ENCODE results near the gene TCERG1L.

TCERG1L gene

DNA sequence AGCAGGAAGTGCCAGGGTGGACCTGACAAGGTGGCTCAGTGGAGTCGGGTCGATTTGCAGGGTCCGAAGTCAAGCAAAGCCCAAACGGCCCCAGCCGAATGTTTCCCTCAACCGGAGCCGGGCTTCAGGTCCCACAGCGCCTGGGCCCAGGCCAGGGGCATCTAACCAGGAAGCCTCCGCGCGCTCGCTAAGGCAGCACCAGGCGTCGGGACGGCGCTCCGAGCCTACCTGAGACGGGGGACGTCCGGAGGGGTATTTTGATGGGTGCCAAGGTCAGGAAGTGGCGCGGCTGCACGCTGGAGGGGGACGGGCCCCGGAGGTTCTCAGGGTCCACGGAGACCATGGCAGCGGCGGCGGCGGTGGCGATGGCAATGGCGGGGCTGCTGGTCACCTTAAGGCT is 51.5 kb downstream of the TCERG1L start:
- no peak for DNase-seq (ENCODE audit: extremely low spot score)
- ChIA-PET CTCF (no interaction called here), POLR2A (no interaction called here)
- TF ChIP-seq, protein P1, sequence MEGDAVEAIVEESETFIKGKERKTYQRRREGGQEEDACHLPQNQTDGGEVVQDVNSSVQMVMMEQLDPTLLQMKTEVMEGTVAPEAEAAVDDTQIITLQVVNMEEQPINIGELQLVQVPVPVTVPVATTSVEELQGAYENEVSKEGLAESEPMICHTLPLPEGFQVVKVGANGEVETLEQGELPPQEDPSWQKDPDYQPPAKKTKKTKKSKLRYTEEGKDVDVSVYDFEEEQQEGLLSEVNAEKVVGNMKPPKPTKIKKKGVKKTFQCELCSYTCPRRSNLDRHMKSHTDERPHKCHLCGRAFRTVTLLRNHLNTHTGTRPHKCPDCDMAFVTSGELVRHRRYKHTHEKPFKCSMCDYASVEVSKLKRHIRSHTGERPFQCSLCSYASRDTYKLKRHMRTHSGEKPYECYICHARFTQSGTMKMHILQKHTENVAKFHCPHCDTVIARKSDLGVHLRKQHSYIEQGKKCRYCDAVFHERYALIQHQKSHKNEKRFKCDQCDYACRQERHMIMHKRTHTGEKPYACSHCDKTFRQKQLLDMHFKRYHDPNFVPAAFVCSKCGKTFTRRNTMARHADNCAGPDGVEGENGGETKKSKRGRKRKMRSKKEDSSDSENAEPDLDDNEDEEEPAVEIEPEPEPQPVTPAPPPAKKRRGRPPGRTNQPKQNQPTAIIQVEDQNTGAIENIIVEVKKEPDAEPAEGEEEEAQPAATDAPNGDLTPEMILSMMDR (IDR thresholded peaks at IDR 0.05; ENCODE audit: control extremely low read depth, extremely low read depth, low read depth, missing control alignments), result no peak

DNA sequence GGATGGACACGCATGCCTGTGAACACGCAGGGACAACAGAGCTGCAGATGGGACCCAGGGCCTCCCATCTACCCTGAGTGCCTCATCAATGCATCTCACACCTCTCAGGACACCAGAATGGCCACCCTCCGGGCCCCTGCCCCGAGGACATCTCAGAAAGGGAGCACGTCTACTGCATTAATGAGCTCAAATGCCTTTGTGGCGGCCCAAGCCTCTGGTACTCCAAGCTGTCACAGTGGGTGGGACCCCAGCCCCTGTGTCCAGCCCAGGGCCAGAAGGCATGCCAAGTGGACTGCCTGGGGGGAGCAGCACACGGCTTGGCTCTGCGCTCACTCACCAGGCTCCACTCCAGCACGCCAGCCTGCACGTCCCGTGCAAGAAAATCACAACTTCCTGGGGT is 52.0 kb downstream of the TCERG1L start:
- no peak for DNase-seq (ENCODE audit: extremely low spot score)
- TF ChIP-seq, protein P1 (IDR thresholded peaks at IDR 0.05; ENCODE audit: control extremely low read depth, extremely low read depth, low read depth, missing control alignments), result no peak
- CTCF ChIA-PET, result no interaction called here
- POLR2A ChIA-PET, result no interaction called here

DNA sequence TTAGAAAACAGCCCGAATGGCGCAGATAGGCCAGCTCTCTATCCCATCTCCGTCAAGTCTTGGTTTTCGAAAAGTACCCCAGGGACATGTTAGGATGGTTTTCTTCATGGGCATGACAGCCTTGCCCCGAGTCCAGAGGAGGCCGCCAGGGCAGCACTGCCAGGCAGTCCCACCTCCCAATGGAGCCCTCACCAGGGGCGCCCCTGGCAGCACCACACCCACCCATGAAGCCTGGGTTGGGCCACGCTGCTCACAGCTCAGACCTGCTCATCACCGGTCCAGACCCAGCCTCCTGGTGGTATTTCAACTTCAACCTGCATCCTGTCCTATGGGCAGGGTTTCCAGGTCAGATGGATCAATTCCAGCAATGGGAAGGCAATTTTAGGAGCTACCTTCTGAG is 53.3 kb downstream of the TCERG1L start:
- ChIA-PET POLR2A (no interaction called here), CTCF (interaction anchor here (1.0 kb wide), 1 partner anchor 928 kb away, joined by 3 read pairs; no protein-coding TSS in a partner anchor)
- DNase-seq (ENCODE audit: extremely low spot score), result no peak
- TF ChIP-seq, protein P1 (IDR thresholded peaks at IDR 0.05; ENCODE audit: control extremely low read depth, extremely low read depth, low read depth, missing control alignments), result no peak

DNA sequence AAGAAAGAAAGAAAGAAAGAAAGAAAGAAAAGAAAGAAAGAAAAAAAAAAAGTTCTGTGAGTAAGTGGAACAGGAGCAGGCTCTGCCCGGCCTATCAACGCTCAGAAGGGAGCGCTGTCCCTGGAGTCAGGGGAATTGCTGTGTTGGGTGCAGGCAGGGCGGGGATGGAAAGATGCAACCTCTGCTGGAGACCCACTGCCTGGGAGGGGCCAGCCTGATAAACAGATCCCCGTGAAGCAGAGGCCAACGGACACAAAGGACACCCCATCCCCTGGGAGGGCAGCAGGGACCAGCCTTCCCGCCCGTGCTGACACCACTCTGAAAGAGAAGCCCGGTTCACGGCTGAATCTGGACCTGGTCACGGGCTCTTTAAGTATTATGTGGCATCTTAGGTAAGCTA is 54.5 kb downstream of the TCERG1L start:
- ChIA-PET CTCF (interaction anchor here (1.0 kb wide), 1 partner anchor 927 kb away, joined by 3 read pairs; no protein-coding TSS in a partner anchor), POLR2A (no interaction called here)
- TF ChIP-seq, protein P1 (IDR thresholded peaks at IDR 0.05; ENCODE audit: control extremely low read depth, extremely low read depth, low read depth, missing control alignments), result no peak
- no peak for DNase-seq (ENCODE audit: extremely low spot score)

DNA sequence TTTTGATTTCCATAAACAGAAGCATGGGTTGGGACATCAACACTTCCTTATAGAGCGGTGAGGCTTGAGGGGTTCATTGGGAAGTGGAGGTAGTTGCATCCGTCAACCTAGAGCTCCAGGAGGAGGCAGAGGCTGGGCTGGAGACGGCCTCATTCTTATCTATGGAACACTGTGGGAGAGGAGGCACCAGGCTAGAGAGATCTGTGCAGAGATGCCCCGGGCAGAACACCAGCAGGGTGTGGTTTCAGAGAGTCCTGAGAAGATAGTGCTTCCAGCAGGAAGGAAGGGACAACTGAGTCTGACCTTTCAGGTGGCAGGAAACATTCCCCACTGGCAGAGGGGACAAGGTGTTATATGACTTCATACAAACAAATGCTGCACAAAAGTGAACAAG is 56.7 kb downstream of the TCERG1L start:
- POLR2A ChIA-PET, result no interaction called here
- TF ChIP-seq, protein P1 (IDR thresholded peaks at IDR 0.05; ENCODE audit: control extremely low read depth, extremely low read depth, low read depth, missing control alignments), result no peak
- no peak for DNase-seq (ENCODE audit: extremely low spot score)
- CTCF ChIA-PET, result no interaction called here

DNA sequence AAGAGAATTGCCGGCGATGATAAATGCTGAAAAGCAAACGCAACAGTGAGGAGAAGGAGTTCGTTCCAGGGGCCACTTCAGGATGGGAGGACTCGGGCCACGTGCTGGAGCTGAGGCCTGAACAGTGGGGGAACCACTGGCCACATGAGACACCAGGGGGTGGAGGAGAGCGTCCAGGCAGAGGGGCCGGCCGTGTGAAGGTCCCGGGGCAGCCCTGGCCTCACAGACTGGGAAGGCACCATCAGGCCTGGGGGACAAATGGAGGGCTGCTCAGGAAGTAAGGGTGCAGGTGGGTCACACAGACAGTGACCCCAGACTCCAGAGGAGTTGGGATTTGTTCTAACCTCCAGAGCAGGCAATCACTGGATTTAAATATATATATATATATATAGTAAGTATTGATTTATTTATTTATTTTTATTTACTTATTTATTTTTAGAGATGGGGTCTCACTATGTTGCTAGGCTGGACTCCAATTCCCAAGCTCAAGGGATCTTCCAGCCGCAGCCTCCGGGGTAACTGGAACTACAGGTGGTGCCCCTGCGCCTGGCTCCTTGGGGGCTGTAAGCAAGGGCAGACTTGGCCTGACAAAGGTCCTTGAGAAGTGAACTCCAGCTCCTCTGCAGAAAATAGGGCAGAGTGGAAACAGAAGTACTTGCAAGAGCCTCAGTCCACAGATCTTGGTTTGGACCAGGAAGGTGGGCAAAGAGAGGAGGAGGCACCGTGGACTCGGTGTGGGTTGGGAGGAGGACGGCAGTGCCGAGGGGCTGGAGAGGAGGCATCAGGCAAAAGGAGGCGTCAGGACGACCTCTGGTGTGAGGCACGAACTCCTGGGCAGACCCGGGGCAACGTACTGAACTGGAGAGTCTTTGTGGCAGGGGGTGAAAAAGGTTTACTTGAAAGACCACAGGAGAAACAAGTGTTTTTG is 57.3 kb downstream of the TCERG1L start:
- ChIA-PET CTCF (no interaction called here), POLR2A (no interaction called here)
- no peak for DNase-seq (ENCODE audit: extremely low spot score)
- TF ChIP-seq, protein P1 (IDR thresholded peaks at IDR 0.05; ENCODE audit: control extremely low read depth, extremely low read depth, low read depth, missing control alignments), result no peak
